Activated CD4-positive, alpha-beta memory T cell treated with anti-CD3 and anti-CD28 coated beads, Interleukin-2, amount 10 ng/mL, durations not matched to agents 7 days and 5 days (primary cell): ENCODE data around the gene EPHB1. TPM values are rescaled to one million over a fixed set of nuclear protein-coding genes. Genes with fewer than 3 reads are reported as not detected.
"Not testable (repeated sequence)": the region's sequence is repeated elsewhere in the genome, so short reads cannot be mapped to it uniquely, and the experiment has no call there.

Source experiments
- CTCF ChIA-PET: fragments of 350-600 bp; sonication (Branson Sonifier 250); formaldehyde crosslinking; loops from one replicate; lab custom pipeline; 2021; ENCODE audit warnings: antibody characterized with exemption, inconsistent platforms; lab: Charles Lee
- POLR2A ChIA-PET: fragments of 350-600 bp; sonication (Branson Sonifier 250); formaldehyde crosslinking; loops from one replicate; lab custom pipeline; 2021; ENCODE audit warnings: antibody characterized with exemption; lab: Charles Lee
- DNase-seq: peaks from one replicate; pipeline ENCODE4 v3.0.0-alpha.2; 2020
- H3K27ac Mint-ChIP-seq: one replicate; pipeline ENCODE4 v1.8.0; 2021; ENCODE audit warnings: mild to moderate bottlenecking, mixed read lengths
- H3K27me3 Mint-ChIP-seq: one replicate; pipeline ENCODE4 v1.8.0; 2021; ENCODE audit warnings: mixed read lengths
- H3K36me3 Mint-ChIP-seq: one replicate; pipeline ENCODE4 v1.8.0; 2021; ENCODE audit warnings: low read depth, mixed read lengths
- H3K4me1 Mint-ChIP-seq: one replicate; pipeline ENCODE4 v1.8.0; 2021; ENCODE audit warnings: mixed read lengths
- H3K4me3 Mint-ChIP-seq: one replicate; pipeline ENCODE4 v1.8.0; 2021; ENCODE audit warnings: mild to moderate bottlenecking, mixed read lengths
- H3K9me3 Mint-ChIP-seq: one replicate; pipeline ENCODE4 v1.8.0; 2021; ENCODE audit warnings: mixed read lengths
- total RNA-seq, 2 experiments: library from RNA; stranded (reverse); gene quantifications; one replicate each; pipeline ENCODE4 v1.2.3, GENCODE V29; 2021

The EPHB1 gene
- total RNA-seq, 2 experiments from 2014 or later = 0.80 to 1.2 TPM

- H3K4me3 Mint-ChIP-seq = no peak overlapping the region
- ChIA-PET CTCF (no interaction called here), POLR2A (no interaction called here)
- H3K27ac Mint-ChIP-seq = no peak overlapping the region
- no peaks in the 10 kb centered on the region for H3K4me1 Mint-ChIP-seq
- no peaks in the 10 kb centered on the region for H3K9me3 Mint-ChIP-seq
- no peaks in the 10 kb centered on the region for H3K27me3 Mint-ChIP-seq
- H3K36me3 Mint-ChIP-seq = no peaks in the 10 kb centered on the region
- DNase-seq = no peak
These were observed 419.3 kb downstream of the EPHB1 start for GRCh38 chr3:135214400-135214799.

DNA sequence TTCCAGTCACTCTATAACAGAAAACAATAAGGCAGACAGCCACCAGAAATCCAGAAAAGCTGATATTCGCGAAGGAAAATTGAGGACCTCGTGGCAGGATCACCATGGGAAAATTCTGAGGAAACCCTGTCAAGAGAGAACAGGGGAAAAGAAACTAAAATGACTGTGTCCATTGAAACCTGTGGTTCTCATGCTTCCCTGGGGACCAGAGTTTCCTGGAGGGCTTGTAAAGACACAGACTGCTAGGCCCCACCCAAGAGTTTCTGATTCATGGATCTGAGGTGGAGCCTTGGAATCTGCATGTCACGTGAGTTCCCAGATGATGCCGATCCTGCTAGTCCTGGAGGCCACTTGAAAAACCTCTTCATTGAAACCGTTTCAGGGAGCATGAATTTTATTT, 420.5 kb downstream of the EPHB1 start:
- Mint-ChIP-seq H3K4me3 (no peak overlapping the region), H3K4me1 (no peaks in the 10 kb centered on the region), H3K27me3 (no peaks in the 10 kb centered on the region), H3K27ac (no peak overlapping the region), H3K36me3 (no peaks in the 10 kb centered on the region), H3K9me3 (no peaks in the 10 kb centered on the region)
- DNase-seq = no peak
- ChIA-PET POLR2A (no interaction called here), CTCF (no interaction called here)

GRCh38 chr3:135216659-135217058, 421.6 kb downstream of the EPHB1 start:
- no peak overlapping the region for H3K27ac Mint-ChIP-seq
- no peaks in the 10 kb centered on the region for H3K4me1 Mint-ChIP-seq
- ChIA-PET CTCF (no interaction called here), POLR2A (no interaction called here)
- no peaks in the 10 kb centered on the region for H3K27me3 Mint-ChIP-seq
- H3K4me3 Mint-ChIP-seq = no peak overlapping the region
- H3K36me3 Mint-ChIP-seq = no peaks in the 10 kb centered on the region
- no peak for DNase-seq
- no peaks in the 10 kb centered on the region for H3K9me3 Mint-ChIP-seq

- Mint-ChIP-seq H3K36me3 (no peaks in the 10 kb centered on the region), H3K27me3 (no peaks in the 10 kb centered on the region), H3K27ac (no peak overlapping the region), H3K4me3 (no peak overlapping the region), H3K4me1 (no peaks in the 10 kb centered on the region), H3K9me3 (no peaks in the 10 kb centered on the region)
- DNase-seq = no peak
- ChIA-PET CTCF (no interaction called here), POLR2A (no interaction called here)
These were observed 422.7 kb downstream of the EPHB1 start for GRCh38 chr3:135217730-135218129.

GRCh38 chr3:135218304-135218703, 423.2 kb downstream of the EPHB1 start:
- H3K4me3 Mint-ChIP-seq = no peak overlapping the region
- POLR2A ChIA-PET = no interaction called here
- H3K36me3 Mint-ChIP-seq = no peaks in the 10 kb centered on the region
- H3K9me3 Mint-ChIP-seq = no peaks in the 10 kb centered on the region
- CTCF ChIA-PET = no interaction called here
- H3K4me1 Mint-ChIP-seq = no peaks in the 10 kb centered on the region
- DNase-seq = no peak
- no peaks in the 10 kb centered on the region for H3K27me3 Mint-ChIP-seq
- no peak overlapping the region for H3K27ac Mint-ChIP-seq

GRCh38 chr3:135218782-135219181, 423.7 kb downstream of the EPHB1 start:
- H3K27ac Mint-ChIP-seq = no peak overlapping the region
- no peaks in the 10 kb centered on the region for H3K9me3 Mint-ChIP-seq
- no peak overlapping the region for H3K4me3 Mint-ChIP-seq
- POLR2A ChIA-PET = no interaction called here
- H3K27me3 Mint-ChIP-seq = no peaks in the 10 kb centered on the region
- no peaks in the 10 kb centered on the region for H3K36me3 Mint-ChIP-seq
- DNase-seq = no peak
- CTCF ChIA-PET = no interaction called here
- H3K4me1 Mint-ChIP-seq = no peaks in the 10 kb centered on the region

DNA sequence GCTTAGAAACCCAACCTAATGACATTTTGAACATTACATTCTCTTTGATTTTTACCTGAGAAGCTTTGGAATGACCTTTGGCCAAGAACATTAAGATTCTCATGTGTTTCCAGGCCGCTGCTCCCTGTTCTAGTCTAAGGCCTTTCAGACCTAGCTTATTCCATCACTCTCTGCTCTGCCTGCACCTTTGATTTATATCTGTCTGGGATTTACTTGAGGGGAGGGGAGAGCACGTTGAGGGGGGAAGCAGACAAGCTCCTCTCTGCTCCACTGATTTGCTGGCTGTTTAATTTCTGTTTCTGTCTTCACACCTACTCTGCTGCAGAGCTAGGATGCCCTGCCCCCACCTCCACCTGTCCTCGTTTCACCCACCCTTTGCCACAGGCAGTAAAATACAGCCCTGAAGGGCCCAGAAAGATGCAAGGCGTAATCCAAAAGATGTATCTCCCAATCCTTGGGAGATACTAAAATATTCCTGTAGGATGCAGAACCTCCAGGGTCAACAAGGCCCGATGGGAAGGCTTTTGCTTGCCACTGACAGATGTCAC, 429.8 kb downstream of the EPHB1 start:
- no peaks in the 10 kb centered on the region for H3K9me3 Mint-ChIP-seq
- DNase-seq = no peak
- no peaks in the 10 kb centered on the region for H3K27me3 Mint-ChIP-seq
- POLR2A ChIA-PET = no interaction called here
- no peak overlapping the region for H3K27ac Mint-ChIP-seq
- no peak overlapping the region for H3K4me3 Mint-ChIP-seq
- no peaks in the 10 kb centered on the region for H3K36me3 Mint-ChIP-seq
- H3K4me1 Mint-ChIP-seq = no peaks in the 10 kb centered on the region
- CTCF ChIA-PET = no interaction called here

- Mint-ChIP-seq H3K27me3 (no peaks in the 10 kb centered on the region), H3K9me3 (no peaks in the 10 kb centered on the region), H3K36me3 (no peaks in the 10 kb centered on the region), H3K4me1 (no peaks in the 10 kb centered on the region), H3K4me3 (no peak overlapping the region), H3K27ac (no peak overlapping the region)
- CTCF ChIA-PET = no interaction called here
- no peak for DNase-seq
- POLR2A ChIA-PET = no interaction called here
These were observed 431.0 kb downstream of the EPHB1 start for GRCh38 chr3:135226057-135226456.

DNA sequence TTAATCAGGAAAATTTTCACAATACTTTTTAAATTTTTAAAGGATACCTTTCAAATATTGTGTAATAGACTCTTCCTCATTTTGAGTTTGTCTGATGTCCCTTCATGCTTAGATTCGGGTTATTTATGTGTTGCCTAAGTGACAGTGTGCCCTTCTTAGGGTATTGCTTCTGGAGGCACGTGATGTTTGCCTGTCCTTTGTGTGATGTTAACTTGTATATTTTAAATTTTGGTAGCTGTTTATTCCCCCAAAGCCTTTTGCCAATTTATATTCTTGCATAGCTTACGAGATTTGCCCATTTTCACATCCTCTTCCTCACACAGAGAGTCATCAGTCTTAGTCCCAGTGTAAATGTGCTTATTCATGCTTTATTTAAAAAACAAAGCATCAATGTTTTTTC, 433.1 kb downstream of the EPHB1 start:
- Mint-ChIP-seq H3K27me3 (no peaks in the 10 kb centered on the region), H3K9me3 (no peaks in the 10 kb centered on the region), H3K27ac (no peak overlapping the region), H3K4me3 (no peak overlapping the region), H3K36me3 (no peaks in the 10 kb centered on the region), H3K4me1 (no peaks in the 10 kb centered on the region)
- CTCF ChIA-PET = interaction anchor here (0.6 kb wide), 1 partner anchor 792 kb away, joined by 4 read pairs; no protein-coding TSS in a partner anchor
- POLR2A ChIA-PET = no interaction called here
- no peak for DNase-seq

DNA sequence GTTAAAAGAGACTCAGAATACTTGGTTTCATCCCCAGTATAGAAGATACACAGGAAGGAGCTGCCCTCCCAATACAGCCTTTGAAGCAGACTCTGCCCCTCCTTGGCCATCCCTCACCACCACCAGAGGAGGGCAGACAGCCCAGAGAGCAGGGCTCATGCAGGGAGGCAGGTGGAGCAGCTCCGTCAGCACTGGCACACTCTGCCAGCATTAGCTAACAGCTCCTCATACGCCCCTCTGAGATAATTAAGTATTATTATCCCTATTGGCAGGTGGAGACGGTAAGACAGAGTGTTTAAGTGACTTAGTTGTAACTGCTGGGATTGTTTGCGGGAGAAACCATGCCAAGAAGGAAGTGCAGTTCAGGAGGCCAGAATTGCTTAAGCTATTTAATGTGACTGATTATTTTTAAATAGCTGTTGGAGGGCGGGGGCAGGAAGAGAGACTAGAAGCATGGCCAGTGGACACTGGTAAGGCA, 434.0 kb downstream of the EPHB1 start:
- no peaks in the 10 kb centered on the region for H3K4me1 Mint-ChIP-seq
- ChIA-PET POLR2A (no interaction called here), CTCF (no interaction called here)
- H3K4me3 Mint-ChIP-seq = no peak overlapping the region
- no peaks in the 10 kb centered on the region for H3K27me3 Mint-ChIP-seq
- H3K9me3 Mint-ChIP-seq = peaks cover under 1% of the 10 kb centered on the region
- H3K27ac Mint-ChIP-seq = no peak overlapping the region
- no peaks in the 10 kb centered on the region for H3K36me3 Mint-ChIP-seq
- DNase-seq = no peak

- CTCF ChIA-PET = no interaction called here
- H3K27ac Mint-ChIP-seq = no peak overlapping the region
- H3K27me3 Mint-ChIP-seq = no peaks in the 10 kb centered on the region
- no peak for DNase-seq
- H3K36me3 Mint-ChIP-seq = no peaks in the 10 kb centered on the region
- H3K4me1 Mint-ChIP-seq = no peaks in the 10 kb centered on the region
- POLR2A ChIA-PET = no interaction called here
- H3K4me3 Mint-ChIP-seq = no peak overlapping the region
- H3K9me3 Mint-ChIP-seq = peaks cover 2% of the 10 kb centered on the region
These were observed 436.7 kb downstream of the EPHB1 start for GRCh38 chr3:135231737-135232136.

DNA sequence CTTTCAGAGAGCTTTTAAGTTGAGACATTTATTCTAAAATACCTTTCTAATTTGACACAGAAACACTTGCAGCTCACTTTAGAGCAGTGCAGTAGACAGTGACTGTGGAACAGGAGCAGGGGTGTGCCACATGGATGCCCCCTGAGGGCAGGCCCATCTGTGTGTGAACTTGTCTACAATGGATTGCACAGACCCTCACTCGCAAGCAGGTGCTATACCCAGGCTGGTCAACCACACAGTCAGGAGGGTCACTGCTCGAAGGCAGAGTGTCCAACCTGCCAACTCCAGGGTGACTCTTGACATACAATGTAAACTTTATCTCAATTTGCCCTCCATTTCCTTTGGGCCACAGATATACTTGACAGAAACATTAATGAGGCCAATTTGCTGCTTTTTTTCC, 437.2 kb downstream of the EPHB1 start:
- no peak for DNase-seq
- CTCF ChIA-PET = no interaction called here
- H3K27ac Mint-ChIP-seq = no peak overlapping the region
- H3K36me3 Mint-ChIP-seq = no peaks in the 10 kb centered on the region
- H3K4me3 Mint-ChIP-seq = no peak overlapping the region
- peaks cover 2% of the 10 kb centered on the region for H3K9me3 Mint-ChIP-seq
- no peaks in the 10 kb centered on the region for H3K27me3 Mint-ChIP-seq
- POLR2A ChIA-PET = no interaction called here
- no peaks in the 10 kb centered on the region for H3K4me1 Mint-ChIP-seq

DNA sequence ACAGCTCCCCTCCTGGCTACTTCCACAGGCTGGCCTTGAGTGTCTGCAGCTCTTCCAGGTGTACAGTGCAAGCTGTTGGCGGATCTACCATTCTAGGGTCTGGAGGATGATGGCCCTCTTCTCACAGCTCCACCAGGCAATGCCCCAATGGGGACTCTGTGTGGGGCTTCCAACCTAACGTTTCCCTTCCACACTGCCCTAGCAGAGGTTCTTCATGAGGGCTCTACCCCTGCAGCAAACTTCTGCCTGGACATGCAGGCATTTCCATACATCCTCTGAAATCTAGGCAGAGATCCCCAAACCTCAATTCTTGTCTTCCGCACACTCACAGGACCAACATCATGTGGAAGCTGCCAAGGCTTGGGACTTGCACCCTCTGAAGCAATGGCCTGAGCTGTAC, 438.4 kb downstream of the EPHB1 start:
- H3K9me3 Mint-ChIP-seq, CTCF ChIA-PET, H3K4me3 Mint-ChIP-seq, H3K4me1 Mint-ChIP-seq, DNase-seq, H3K36me3 Mint-ChIP-seq, POLR2A ChIA-PET, H3K27ac Mint-ChIP-seq, H3K27me3 Mint-ChIP-seq: not testable (repeated sequence)

- Mint-ChIP-seq H3K4me3 (no peak overlapping the region), H3K36me3 (no peaks in the 10 kb centered on the region), H3K9me3 (peaks cover 2% of the 10 kb centered on the region), H3K27ac (no peak overlapping the region), H3K4me1 (no peaks in the 10 kb centered on the region), H3K27me3 (no peaks in the 10 kb centered on the region)
- DNase-seq = no peak
- POLR2A ChIA-PET = no interaction called here
- CTCF ChIA-PET = no interaction called here
These were observed 440.5 kb downstream of the EPHB1 start for GRCh38 chr3:135235541-135235940.
